ENCODE measurements around the gene UPK3B.
A peak's percentile ranks its signal among the peaks of the same experiment; 100 is the strongest.
"Not testable (repeated sequence)": the region's sequence is repeated elsewhere in the genome, so short reads cannot be mapped to it uniquely, and the experiment has no call there.

UPK3B gene

DNA sequence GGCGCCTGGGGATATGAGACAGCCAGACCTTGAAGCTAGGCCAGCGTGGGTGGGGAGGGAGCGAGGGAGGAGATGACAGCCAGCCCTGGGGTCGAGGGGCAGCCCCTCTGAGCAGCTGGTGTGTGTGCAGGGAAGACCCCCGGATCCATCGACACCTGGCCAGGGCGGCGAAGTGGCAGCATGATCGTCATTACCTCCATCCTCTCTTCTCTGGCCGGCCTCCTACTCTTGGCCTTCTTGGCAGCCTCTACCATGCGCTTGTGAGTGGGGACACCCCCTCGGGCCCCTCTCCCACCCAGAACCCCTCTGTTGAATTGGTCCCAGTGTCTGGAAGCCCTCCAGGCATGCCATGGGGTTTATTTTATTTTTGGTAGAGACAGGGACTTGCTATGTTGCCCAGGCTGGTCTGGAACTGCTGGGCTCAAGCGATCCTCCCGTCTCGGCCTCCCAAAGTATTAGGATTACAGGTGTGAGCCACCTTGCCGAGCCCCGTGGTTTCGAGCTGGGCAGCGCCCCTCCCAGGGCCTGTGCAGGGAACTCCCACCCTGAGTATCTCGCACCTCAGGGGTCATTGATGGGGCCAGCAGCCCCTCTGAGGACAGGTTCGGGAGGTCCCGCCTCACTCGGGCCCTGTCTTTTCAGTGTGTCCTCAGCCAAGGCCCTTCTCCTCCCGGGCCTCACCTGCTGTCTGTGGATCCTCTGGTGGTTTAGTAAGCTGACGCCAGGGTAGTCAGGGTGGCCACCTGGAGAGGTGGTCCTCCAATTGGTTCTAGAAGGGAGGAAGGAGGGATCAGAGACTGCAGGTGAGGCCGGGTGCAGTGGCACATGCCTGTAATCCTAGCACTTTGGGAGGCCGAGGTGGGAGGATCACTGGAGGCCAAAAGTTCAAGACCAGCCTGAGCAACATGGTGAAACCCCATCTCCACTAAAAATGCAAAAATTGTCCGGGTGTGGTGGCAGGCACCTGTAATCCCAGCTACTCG lies 3.8 kb downstream of the UPK3B start:
- no peak for DNase-seq

DNA sequence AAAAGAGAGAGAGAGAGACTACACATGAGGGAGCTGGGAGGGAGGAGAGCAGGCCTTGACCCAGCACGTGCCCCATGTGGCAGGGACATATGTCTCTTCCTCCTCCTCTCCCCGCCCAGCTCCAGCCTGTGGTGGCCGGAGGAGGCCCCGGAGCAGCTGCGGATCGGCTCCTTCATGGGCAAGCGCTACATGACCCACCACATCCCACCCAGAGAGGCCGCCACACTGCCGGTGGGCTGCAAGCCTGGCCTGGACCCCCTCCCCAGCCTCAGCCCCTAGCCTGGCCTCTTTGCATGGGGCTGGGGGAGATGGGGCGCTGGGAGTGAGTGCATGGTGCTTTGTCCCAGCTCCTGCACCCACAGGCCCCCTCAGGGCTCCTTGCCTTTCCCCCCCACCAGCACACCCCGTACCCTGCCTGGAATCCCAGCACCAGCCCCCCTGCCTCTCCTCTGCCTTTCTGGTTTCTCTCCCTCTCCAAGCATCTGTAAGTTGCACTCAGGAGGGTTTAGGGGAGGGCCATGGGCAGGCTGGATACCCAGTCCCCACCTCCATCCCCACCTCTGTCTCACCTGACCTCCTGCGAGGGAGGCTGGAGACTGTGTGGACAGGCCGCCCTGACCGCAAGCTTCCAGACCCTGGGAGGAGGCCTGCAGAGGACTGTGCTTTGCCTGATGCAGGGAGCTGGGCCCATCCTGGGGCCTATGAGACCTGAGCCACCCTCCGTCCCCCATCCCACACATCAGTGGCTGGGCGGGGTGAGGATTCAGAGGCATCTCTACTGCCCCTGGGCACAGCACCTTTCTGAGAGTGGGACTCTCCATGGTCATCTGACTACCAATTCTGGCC lies 4.8 kb downstream of the UPK3B start:
- DNase-seq = no peak

GRCh38 chr7:76515999-76516443 lies 5.7 kb downstream of the UPK3B start:
- no peak for DNase-seq

GRCh38 chr7:76516932-76517331 lies 6.6 kb downstream of the UPK3B start:
- DNase-seq = not testable (repeated sequence)

DNA sequence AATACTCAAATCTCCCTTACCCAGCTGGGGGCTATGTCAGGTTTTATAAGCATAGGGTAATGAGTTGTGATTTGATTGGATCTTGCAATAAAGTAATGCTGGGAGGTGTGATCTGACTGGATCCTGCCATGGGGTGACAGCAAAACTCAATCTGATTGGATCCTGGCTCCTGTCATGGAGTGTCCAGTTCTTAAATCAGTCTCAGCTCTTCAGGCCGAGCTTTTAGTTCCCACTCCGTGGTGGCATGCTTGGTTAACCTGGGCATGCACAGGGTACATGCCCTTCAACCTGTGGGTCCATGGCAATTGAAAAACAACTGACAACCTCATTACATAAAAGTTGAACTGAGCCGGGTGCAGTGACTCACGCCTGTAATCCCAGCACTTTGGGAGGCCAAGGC lies 15.8 kb downstream of the UPK3B start:
- DNase-seq = not testable (repeated sequence)

GRCh38 chr7:76531643-76532042 lies 21.3 kb downstream of the UPK3B start:
- DNase-seq = not testable (repeated sequence)

- DNase-seq = not testable (repeated sequence)
Measured at GRCh38 chr7:76543197-76543596, 32.8 kb downstream of the UPK3B start, which contains the start of gene SPDYE16. TSS of gene SPDYE16 (minus strand) at chr7:76543297. CDS start at chr7:76541459, 1,838 bp downstream.

- DNase-seq = peak; percentile 91
Measured at GRCh38 chr7:76549025-76549854, 38.9 kb downstream of the UPK3B start.

GRCh38 chr7:76549855-76550248 lies 39.5 kb downstream of the UPK3B start:
- not testable (repeated sequence) for DNase-seq

DNA sequence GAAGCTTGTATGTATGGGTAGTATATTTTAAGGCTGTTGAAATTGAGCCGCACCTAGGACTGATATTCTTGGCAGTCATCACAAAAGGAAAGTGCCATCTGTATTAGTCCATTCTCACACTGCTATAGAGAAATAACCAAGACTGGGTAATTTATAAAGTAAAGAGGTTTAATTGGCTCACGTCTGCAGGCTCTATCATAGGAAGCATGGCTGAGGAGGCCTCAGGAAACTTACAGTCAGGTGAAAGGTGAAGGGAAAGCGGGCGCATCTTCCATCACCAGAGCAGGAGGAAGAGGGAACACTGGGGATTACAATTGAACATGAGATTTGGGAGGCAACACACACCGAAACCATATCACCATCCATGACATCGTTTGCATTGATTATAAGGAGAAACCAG lies 41.6 kb downstream of the UPK3B start:
- not testable (repeated sequence) for DNase-seq

GRCh38 chr7:76559685-76560084 lies 49.3 kb downstream of the UPK3B start:
- DNase-seq = not testable (repeated sequence)

- not testable (repeated sequence) for DNase-seq
Measured at GRCh38 chr7:76560157-76560556, 49.8 kb downstream of the UPK3B start.

DNA sequence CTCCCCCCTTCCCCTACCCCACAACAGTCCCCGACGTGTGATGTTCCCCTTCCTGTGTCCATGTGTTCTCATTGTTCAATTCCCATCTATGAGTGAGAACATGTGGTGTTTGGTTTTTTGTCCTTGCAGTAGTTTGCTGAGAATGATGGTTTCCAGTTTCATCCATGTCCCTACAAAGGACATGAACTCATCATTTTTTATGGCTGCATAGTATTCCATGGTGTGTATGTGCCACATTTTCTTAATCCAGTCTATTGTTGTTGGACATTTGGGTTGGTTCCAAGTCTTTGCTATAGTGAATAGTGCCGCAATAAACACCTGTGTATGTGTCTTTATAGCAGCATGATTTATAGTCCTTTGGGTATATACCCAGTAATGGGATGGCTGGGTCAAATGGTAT lies 51.0 kb downstream of the UPK3B start:
- DNase-seq = not testable (repeated sequence)

DNA sequence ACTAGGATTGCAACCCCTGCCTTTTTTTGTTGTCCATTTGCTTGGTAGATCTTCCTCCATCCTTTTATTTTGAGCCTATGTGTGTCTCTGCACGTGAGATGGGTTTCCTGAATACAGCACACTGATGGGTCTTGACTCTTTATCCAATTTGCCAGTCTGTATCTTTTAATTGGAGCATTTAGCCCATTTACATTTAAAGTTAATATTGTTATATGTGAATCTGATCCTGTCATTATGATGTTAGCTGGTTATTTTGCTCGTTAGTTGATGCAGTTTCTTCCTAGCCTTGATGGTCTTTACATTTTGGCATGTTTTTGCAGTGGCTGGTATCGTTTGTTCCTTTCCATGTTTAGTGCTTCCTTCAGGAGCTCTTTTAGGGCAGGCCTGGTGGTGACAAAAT lies 54.6 kb downstream of the UPK3B start:
- DNase-seq = not testable (repeated sequence)

Measured in HCEC 1CT (cell line).